Measurements from ENCODE around the gene EEA1.

- TF ChIP-seq CTCF (conservative IDR thresholded peaks at IDR 0.05; ENCODE audit: low read length) (no peak), EZH2phosphoT487 (IDR thresholded peaks at IDR 0.05; ENCODE audit: borderline replicate concordance, low read depth, low read length) (no peak)
Measured at GRCh38 chr12:92732216-92732615, 196.9 kb downstream of the EEA1 start.
